Measurements from ENCODE around the gene GABRD.

The GABRD gene

DNA sequence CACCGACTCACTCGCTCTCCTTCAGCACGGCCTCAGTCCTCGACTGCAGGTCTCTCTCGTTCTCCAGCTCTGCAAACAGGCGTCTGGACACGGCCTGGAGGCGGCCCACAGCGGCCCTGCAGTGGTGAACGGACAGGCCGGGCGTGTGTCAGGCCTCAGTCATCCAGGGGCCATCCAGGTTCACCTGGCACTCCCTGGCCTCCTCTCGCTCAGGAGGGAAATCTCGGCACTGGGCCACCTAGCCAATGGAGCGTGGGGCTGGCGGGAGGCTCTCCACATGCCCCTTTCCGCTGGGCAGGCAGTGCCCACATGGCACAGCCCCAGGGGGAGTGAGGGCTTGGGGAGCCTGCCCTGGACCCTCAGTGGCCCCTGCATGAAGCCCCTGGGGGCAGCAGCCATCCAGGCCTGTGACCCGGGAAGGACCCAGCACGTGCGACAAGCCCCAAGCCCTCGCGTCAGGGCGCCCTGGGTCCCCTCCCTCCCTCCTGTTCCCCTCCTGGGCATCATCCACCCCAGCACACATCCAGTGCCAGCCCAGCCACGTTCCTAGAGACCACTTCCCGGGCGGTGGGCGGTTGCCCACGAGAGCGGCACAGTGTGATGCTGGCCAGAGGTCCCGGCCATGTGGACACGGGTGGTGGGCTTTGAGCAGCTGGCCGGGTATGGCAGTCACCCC is 33.6 kb upstream of the GABRD start:
- TF ChIP-seq, protein P1, sequence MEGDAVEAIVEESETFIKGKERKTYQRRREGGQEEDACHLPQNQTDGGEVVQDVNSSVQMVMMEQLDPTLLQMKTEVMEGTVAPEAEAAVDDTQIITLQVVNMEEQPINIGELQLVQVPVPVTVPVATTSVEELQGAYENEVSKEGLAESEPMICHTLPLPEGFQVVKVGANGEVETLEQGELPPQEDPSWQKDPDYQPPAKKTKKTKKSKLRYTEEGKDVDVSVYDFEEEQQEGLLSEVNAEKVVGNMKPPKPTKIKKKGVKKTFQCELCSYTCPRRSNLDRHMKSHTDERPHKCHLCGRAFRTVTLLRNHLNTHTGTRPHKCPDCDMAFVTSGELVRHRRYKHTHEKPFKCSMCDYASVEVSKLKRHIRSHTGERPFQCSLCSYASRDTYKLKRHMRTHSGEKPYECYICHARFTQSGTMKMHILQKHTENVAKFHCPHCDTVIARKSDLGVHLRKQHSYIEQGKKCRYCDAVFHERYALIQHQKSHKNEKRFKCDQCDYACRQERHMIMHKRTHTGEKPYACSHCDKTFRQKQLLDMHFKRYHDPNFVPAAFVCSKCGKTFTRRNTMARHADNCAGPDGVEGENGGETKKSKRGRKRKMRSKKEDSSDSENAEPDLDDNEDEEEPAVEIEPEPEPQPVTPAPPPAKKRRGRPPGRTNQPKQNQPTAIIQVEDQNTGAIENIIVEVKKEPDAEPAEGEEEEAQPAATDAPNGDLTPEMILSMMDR (IDR thresholded peaks at IDR 0.05; ENCODE audit: control extremely low read depth, extremely low read depth, low read depth, missing control alignments): no peak
- no peak for DNase-seq (ENCODE audit: extremely low spot score)
- POLR2A ChIA-PET: no interaction called here
- CTCF ChIA-PET: no interaction called here

DNA sequence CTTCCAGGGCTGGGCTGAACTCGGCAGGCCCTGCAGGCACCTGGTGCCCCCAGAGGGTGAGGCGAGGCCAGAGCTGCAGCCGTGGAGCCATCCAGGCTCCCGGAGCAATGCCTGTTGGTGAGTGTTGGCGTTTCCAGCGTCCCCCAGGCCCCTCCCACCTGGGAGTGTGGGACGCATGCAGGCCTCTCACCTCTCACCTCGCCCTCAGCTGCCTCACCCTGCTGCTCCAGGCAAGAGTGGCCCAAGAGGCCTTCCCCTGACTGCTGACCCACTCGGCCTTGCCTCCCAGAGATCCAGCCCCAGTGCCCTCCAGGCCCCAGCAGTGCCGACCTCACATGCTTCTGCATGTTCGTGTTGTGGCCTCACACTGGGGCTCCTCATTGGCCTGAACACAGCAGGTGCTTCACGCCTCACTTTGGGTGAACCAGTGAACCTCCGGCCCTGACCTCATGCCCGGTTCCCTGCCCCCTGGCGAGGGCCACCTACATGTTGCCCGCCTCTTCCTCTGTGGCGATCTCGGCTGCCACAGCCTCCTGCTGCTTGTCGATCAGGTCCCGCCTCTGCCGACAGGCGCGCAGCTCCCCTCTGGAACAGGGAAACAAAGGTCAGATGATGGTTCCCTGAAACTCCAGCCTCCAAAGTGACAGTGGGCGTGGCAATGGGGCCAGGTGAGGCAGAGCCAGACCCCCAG is 32.5 kb upstream of the GABRD start:
- ChIA-PET POLR2A (no interaction called here), CTCF (no interaction called here)
- no peak for DNase-seq (ENCODE audit: extremely low spot score)
- TF ChIP-seq, protein P1 (IDR thresholded peaks at IDR 0.05; ENCODE audit: control extremely low read depth, extremely low read depth, low read depth, missing control alignments): no peak

DNA sequence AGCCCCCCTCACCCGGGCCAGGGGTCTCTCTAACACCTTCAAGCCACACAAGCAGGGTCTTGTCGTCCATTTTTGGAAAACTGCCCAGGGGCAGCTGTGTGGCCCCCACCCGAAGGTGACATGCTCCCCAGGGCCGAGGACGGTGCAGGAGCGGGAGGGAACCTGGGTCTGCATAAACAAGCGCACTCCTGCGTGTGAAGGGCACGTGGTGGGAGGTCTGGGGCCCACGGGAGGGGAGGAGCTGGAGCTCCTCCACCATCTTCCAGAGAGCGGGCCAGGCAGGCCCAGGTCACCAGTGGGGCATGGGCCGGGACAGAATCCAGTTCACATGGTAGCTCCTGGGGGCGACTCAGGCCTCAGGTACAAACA is 32.0 kb upstream of the GABRD start:
- CTCF ChIA-PET: interaction anchor here (1.0 kb wide), 1 partner anchor 9 kb away, joined by 3 read pairs; no protein-coding TSS in a partner anchor
- POLR2A ChIA-PET: no interaction called here
- no peak for DNase-seq (ENCODE audit: extremely low spot score)
- TF ChIP-seq, protein P1 (IDR thresholded peaks at IDR 0.05; ENCODE audit: control extremely low read depth, extremely low read depth, low read depth, missing control alignments): no peak

DNA sequence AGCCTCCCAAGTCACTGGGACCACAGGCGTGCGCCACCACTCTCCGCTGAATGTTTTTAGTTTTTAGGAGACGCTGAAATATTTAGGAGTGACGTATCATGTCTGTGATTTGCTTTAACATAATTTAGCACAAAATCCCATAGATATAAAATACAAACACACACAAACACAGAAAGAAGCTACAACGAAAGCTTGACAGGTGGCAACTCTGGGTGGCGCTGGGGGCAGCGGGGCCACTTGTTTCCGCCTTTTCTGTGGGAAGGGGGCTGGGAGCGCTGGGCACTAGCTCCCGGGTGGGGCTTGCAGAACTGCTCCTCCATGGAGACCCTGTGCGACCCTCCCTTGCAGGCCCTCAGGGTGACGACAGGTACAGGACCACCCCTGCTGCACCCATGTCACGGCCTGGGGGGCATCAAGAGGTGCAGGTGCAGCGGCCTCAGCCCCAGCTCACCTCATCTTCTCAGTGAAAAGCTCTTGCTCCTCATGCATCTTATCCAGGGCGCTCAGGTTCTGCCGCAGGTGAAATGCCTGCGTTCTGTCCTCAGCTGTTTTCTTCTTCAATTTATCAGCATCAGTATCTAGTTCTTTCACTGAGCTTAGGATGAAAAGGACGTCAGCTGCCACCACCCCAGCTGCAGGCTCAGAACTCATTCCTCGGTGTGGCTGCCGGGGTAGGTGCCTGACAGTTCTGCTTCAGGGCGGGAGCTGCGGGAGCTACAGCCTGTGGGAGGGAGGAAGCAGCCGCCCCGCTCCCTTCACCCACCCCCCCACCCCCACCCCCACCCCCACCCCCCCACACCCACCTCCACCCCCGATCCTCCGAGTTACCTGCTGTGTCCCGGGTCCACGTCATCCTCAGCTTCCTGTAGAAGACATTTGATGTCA is 30.8 kb upstream of the GABRD start:
- no peak for DNase-seq (ENCODE audit: extremely low spot score)
- ChIA-PET CTCF (interaction anchor here (1.0 to 1.6 kb wide), 2 partner anchors 10 to 11 kb away, joined by 3 read pairs; no protein-coding TSS in a partner anchor), POLR2A (no interaction called here)
- TF ChIP-seq, protein P1 (IDR thresholded peaks at IDR 0.05; ENCODE audit: control extremely low read depth, extremely low read depth, low read depth, missing control alignments): no peak

DNA sequence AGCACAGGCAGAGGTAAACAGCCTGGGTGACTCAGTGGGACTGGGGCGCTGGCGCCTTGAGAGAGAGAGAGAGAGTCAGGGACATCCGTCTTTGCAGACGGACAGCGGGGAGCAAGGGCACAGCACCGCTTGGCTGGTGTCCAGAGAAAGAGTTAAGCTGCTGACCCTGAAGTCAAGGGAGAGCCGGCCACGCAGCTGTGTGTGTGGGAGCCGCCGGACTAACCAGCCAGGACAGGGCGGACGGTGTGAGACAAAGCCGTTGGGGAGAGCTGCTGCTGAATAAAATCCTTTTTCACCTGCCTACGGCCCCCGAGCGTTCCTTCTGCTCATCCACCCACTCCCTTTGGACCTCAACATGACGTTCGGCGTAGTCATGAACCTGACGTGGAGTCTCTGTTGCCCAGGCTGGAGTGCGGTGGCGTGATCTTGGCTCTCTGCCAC is 30.0 kb upstream of the GABRD start:
- ChIA-PET CTCF (interaction anchor here (1.6 kb wide), 1 partner anchor 9 kb away, joined by 3 read pairs; no protein-coding TSS in a partner anchor), POLR2A (no interaction called here)
- no peak for DNase-seq (ENCODE audit: extremely low spot score)
- TF ChIP-seq, protein P1 (IDR thresholded peaks at IDR 0.05; ENCODE audit: control extremely low read depth, extremely low read depth, low read depth, missing control alignments): no peak

DNA sequence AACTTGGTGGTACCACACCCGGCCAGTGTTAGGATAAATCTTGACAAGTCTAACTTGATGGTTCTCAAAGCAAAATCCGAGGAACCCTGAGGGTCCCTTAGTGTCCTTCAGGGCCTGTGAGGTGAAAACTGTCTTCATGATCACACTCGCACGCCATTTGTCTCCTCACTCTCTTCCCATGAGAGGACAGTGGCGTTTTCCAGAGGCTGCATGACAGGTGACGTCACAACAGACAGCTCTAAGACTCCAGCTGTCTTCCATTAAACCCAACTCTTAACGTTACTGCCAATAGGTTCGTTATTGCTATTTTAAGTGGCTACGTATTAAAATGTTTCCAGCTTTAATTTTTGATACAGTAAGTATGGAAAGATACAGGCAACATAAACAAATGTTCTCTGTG is 29.4 kb upstream of the GABRD start:
- TF ChIP-seq, protein P1 (IDR thresholded peaks at IDR 0.05; ENCODE audit: control extremely low read depth, extremely low read depth, low read depth, missing control alignments): no peak
- POLR2A ChIA-PET: no interaction called here
- CTCF ChIA-PET: no interaction called here
- DNase-seq (ENCODE audit: extremely low spot score): no peak

Measured in GM10248 (cell line).